DMS153 treated with DMSO at 0.1 percent for 48 hours (cell line): ENCODE results near the gene ZNF536.

Experiments used
- DNase-seq: peaks from one replicate; lab custom pipeline; 2025; ENCODE audit not compliant: unreplicated experiment; lab: John Stamatoyannopoulos, UW

The ZNF536 gene

GRCh38 chr19:30362156-30362754, 9.9 kb upstream of the ZNF536 start:
- DNase-seq: no peak

DNA sequence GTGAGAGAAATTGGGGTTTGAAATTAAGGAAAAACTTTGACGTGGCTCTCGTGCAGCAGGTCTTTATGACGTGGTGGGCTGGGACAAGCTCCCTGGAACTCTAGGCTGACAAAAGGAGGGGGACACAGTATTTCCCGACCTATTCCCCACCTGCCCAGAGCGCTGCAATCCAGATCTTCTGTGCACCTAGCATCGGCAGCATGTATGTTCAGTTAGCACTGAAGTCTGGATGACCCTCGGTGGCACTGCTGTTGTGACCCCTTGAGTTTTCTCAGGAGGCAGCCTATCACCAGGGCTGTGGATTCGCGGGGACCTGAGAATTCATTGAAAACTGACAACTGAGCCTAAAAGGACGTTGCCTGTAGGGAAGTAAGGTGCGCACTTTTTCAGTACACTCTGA, 9.1 kb upstream of the ZNF536 start:
- no peak for DNase-seq

DNA sequence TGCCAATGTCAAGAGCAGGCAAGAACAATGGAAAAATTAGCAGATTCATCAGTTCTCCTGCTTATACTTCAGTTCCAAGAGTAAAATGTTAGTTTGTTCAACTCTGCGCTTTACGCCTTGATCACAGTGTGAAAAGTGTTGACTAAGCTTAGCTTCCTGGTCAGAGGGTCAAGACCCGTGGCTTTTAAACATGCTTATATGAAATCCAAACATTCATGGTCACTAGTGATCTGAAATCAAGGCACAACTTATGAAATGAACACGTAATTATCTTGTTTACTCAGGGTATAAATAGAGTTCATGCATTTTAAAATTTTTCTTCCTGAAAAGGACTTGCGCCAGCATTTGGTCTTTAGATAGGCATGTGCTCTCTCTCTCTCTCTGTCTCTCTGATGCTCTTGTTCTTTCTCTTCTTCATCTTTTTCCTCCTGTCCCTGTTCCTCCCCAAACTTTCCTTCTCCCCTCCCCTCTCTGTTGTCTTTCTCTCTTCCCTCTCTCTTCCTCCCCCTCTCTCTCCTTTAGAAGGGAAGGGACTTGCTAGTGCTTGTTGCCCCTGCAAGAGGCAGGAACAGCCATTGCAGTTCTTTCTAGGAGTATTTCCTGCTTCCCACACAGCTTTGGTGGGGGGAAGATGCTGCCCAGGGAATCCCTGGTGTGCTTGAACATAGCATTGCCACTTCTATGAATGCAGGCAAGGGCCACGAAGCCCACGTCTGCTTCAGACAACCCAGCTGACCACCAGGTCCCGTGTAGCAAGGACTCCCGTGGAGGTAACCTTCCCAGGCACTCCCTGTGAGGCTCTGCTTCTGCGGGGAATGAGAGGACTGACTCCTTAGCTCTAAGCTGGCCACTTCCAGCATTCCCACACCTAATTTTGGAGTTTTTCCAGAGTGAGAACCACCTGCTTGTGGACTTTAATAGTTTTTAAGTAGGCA, 7.1 kb upstream of the ZNF536 start:
- no peak for DNase-seq

DNA sequence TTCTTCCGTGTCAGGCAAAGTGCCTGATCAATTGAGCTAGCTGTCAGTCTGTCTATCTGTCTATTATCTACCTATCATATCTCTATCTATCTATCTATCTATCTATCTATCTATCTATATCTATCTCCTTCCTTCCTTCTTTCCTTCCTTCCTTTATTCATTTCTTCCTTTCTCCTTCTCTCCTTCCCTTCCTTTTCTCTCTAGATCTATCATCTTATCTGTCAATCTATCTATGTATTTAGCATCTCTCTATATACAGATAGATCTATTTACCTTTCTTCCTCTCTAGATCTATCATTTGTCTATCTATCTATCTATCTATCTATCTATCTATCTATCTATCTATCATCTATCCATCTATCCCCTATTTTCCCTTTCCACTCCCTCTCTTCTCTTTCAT, 5.9 kb upstream of the ZNF536 start:
- no peak for DNase-seq

DNA sequence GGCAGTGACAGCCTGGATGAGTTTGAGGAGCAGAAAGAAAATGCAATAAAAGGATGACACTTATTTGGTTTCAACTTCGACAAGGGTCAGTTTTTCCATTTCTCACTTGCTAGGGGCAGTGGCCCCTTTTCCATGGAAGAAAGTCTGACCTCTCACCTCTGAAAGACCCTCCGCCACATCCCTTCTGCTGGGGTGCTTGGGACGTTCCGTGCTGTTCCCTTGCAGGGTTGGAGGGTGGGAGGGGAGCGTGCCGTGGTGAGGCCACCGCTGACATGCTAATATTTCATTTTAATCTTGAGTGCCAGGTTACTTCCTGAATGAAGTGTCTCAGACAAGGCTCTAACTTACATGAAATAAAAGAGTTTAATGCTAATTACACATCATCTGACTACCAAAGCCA, 5.2 kb upstream of the ZNF536 start:
- DNase-seq: no peak

DNA sequence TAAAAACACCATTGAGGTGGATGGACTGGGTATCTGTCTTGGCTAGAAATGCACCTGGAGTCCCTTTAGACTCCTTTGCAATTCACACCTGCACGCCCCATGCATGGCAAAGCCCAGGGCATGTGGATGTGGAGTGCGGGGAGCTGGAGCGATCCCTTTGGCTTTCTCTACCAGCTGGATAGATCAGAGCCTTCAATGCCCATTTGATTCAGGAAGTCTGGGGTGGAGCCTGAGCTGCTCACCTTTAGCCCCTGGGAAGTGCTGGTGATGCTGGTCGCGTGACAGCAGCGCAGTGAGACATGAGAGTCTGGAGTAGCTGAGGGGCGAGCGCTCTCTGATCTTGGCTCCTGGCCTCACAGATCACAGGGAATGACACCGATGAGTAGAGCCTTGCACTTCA, 4.8 kb upstream of the ZNF536 start:
- DNase-seq: no peak

DNA sequence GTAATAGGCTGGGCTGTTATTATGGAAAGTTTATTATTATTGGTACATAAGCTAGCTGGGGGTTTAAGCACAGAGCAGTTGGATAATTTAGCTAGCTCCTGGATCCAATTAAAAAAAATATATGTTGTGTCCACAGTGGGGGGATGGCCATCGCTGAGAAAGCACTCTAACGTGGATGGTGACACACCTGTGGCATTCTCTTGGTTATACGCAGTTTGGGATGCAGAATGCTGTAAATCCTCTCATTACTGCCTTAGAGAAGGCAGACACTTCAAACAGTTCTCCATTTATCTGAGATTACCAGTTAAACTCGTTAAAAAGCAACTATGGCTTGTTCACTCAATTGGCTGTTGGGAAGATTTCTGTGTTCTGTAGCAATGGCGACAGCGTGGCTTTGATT, 2.4 kb upstream of the ZNF536 start:
- DNase-seq: no peak

- no peak for DNase-seq
Measured at GRCh38 chr19:30371161-30371836, 885 bp upstream of the ZNF536 start.

DNA sequence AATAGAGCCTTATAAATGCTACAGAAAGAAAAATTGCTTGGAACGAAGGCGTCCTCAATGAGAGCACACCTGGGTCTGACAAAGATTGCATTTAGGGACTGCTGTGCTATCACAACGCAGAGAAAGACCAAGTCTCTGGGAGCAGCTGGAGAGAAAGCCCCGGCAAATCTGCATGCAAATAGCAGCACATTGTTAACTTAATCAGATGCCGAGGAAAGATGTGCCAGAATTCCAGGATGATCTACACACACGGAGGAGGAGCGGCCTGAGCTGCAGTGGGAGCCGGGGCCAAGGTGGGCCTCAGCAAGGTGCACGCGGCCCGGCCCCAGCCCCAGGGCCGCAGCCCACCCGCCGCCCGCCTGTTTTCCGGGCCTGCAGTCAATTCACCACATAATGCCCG, 1.4 kb downstream of the ZNF536 start:
- DNase-seq: no peak

DNA sequence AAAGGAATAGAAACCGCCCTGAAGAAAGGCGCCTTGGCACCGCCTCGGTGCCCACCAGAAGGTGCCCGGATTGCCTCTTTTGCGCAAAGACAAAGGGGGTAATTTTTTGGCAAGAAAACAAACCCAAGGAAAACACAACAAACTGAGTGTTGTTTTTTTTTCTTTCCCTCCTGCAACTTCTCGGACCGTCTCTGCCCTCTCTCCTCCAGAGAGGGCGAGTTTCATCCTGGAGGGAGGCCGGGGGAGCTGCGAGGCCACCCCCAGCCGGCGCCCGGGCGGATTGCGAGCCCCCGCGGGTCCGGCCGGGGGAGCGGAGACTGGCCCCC, 2.3 kb downstream of the ZNF536 start:
- no peak for DNase-seq

DNA sequence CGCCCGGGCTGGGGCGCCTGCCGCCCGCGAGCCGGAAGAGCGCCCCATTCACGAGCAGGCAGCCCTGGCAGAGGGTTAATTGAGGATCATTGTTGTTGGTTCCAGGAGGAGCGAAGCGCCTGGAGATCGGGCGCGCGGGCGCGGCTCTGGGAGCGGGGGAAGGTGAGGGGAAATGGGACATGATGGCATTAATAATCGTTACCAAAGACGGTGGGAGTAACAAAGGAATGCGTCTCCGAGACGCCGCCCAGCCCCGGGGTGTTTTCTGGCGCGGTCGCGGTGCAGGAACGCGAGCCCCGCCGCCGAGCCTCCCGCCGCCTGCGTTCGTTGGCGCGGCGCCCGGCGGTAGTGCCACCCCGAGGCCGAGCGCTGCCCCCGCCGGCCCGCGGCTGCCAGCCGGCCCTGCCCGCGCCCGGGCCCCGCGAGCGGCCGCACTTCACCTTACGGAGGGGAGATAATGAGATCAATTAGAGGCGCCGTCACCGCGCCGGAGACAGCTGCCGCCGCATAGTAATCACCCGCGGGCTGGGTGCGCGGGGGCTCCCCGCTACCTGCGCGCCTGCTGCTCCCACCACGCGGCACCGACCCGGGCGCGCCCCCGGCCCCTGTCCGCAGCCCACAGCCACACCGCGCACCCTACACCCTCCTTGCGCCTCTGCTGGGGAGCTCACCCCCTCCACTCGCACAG, 2.8 kb downstream of the ZNF536 start:
- DNase-seq: no peak

DNA sequence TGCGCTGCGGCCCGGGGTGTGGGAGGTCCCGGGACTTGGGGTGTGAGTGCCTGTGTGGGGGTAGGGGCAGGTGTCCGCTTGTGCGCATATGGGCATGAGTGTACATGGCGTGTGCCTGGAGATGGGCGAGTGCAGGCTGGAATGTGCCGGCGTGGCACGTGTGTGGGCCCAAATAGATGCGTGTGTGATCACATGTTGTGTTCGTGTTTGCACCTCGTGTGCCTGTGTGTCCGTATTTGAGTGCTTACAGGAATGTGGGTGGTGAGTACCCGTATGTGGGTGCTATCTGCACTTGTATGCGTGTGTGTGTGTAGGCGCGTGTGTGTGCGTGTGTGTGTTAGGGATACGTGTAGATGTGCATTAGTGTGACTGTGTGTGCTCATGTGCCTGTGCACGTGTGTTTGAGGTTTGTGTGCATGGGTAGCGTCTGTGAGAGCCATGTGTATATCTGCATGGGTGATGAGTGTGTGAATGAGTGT, 3.4 kb downstream of the ZNF536 start:
- no peak for DNase-seq

DNA sequence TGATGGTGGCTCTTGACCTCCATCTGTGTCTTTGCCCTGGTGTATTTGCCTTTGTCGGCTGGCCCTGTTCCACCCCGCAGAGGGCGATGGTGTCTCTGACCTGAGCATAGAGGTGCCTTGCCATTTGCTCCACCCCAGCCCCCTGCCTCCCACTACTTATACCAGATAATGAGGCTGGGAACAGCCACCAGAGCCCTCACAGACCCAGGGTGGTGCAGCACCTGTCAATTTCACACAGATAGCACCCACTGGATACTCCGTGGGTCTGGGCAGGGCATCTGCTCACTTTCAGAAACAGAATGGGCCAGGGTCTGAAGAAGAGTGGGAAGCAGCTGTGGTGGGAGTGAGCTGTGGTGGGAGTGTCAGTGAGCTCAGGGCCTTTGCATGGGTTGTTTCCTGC, 4.1 kb downstream of the ZNF536 start:
- DNase-seq: no peak

GRCh38 chr19:30376826-30377425, 4.7 kb downstream of the ZNF536 start:
- no peak for DNase-seq

- DNase-seq: no peak
Measured at GRCh38 chr19:30378701-30379100, 6.5 kb downstream of the ZNF536 start.

DNA sequence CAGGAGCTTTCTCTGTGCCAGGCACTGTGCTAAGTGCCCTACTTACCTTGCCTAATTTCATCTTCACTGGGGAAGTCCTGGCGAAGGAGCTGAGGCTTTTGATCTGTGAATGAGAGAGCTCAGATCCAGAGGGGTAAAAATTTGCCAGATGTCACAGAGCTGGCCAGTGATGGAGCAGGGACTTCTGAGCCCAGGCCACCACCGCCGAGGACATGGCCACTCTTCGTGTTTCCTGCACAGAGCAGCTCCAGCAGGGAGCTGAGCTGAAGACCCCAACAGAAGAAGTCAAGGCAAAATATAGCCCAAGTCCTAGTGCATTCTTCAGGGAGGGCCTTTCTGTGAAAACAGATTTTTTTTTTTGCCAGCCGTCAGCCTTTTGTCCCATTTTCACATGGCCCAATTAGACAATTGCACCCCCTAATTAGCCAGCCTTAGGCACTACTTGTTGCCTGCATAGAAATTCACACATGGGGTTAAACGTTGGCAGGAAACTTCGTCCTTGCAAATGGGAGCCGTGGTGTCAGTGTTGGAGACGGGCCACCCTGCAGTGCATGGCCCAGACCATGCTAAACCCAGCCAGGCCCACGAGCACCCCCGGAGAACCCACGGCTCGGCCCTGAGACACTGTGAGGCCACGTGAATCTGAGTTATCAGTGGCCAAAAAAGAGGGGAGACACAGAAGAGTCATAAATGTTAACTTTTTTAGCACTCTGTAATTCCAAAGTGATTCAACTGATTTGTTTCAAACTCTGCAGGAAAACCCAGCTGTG, 7.8 kb downstream of the ZNF536 start:
- DNase-seq: no peak

- DNase-seq: no peak
Measured at GRCh38 chr19:30381366-30381765, 9.2 kb downstream of the ZNF536 start.

DNA sequence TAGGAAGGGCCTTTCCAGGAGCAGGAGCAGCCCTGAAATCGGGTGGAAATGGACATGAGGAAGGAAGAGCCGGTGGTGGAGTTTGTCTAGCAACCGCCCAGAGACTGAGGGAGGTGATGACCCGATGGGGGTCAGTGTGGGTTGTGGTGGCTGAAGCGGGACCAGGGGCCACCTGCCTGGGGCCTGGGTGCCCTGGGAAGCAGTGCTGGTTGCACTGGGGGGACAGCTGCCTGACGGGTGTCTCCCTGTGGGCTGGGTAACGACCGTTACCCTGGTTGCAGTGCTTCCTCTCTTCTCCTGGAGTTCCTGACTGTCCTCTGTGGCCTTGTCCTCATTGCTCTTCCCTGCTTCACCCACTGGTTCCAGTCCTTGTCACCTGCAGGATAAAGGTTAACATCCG, 13.0 kb downstream of the ZNF536 start:
- DNase-seq: no peak

- no peak for DNase-seq
Measured at GRCh38 chr19:30385666-30386065, 13.5 kb downstream of the ZNF536 start.

GRCh38 chr19:30386551-30387143, 14.5 kb downstream of the ZNF536 start:
- no peak for DNase-seq
